Tongue (tissue), 2 donors: ENCODE results near the gene CLN3. TPM values are rescaled to one million over a fixed set of nuclear protein-coding genes. Genes with fewer than 3 reads are reported as not detected.
"Not testable (repeated sequence)": the region's sequence is repeated elsewhere in the genome, so short reads cannot be mapped to it uniquely, and the experiment has no call there.

Experiments used
- DNase-seq: peaks from one replicate; pipeline ENCODE4 v3.0.0-alpha.2; 2015
- total RNA-seq: library from RNA; depleted of rRNA; stranded (reverse); fragments of >200 nt; gene quantifications from one replicate; pipeline ENCODE4 v1.2.3, GENCODE V29; 2014

The CLN3 gene
- total RNA-seq, 1 donor from 2014 or later, result 14.5 TPM

GRCh38 chr16:28513484-28514181 is 21.8 kb upstream of the CLN3 start:
- DNase-seq, result no peak

GRCh38 chr16:28511801-28512789 is 20.2 kb upstream of the CLN3 start:
- no peak for DNase-seq

DNA sequence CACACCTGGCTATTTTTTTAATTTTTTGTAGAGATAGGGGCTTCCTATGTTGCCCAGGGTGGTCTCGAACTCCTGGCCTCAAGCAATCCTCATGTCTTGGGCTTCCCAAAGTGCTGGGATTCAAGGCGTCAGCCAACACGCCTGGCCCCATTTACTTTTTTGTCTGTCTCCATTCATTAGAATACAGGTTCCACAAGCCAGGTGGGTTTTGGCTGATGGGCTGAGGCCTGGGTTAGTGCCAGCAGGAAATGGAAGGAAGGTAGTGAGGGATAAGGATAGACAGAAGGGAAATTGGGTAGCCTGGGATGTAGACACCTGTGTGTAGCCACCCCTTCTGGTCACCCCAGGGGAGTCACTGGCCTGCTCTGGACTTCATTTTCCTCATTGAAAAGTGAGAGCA is 19.2 kb upstream of the CLN3 start:
- DNase-seq, result no peak

- no peak for DNase-seq
These were observed 13.7 kb upstream of the CLN3 start for GRCh38 chr16:28505489-28506137.

- no peak for DNase-seq
These were observed 13.0 kb upstream of the CLN3 start for GRCh38 chr16:28504707-28505404.

GRCh38 chr16:28503470-28504259 is 11.8 kb upstream of the CLN3 start:
- DNase-seq, result no peak

DNA sequence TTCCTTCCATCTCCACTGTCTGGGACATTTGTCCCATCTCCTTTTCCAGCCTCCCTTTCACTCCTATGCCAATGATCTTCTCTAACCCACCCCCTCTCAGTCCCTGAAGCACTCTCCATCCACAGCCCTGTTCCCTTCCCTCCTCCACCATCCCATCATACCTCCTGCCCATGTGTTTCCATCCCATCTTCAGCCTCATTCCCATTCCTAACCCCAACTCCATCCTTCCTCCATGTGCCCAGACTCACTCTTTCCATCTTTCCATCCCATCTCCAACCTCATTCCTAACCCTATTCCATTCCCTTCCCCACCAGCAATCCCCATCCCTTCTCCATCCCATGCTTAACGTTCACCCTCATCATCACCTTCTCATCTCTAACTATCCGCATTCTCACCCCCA is 10.4 kb upstream of the CLN3 start:
- DNase-seq, result no peak

- no peak for DNase-seq
These were observed 9.7 kb upstream of the CLN3 start for GRCh38 chr16:28501258-28502232.

DNA sequence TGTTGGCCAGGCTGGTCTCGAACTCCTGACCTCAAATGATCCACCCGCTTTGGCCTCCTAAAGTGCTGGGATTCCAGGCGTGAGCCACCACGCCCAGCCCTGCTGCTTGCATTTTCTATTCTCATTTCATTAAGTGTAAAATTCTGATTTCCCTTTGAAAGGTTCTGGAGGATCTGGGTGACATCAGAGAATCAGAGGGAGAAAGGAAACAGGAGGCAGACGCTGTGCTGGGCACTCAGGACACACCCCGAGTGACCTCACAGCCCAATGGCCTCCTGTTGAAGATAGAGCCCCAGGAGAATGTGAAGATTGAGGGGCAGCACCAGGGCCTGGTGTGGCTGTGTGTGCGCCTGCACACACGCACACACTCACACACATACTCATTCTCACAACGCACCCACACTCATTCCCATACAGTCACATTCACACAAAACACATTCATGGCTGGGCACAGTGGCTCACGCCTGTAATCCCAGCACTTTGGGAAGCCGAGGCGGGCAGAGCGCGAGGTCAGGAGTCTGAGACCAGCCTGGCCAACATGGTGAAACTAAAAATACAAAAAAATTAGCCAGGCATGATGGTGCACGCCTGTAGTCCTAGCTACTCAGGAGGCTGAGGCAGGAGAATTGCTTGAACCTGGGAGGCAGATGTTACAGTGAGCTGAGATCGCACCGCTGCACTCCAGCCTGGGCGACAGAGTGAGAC is 8.8 kb upstream of the CLN3 start:
- DNase-seq, result not testable (repeated sequence)

GRCh38 chr16:28499854-28500253 is 8.0 kb upstream of the CLN3 start:
- DNase-seq, result no peak

DNA sequence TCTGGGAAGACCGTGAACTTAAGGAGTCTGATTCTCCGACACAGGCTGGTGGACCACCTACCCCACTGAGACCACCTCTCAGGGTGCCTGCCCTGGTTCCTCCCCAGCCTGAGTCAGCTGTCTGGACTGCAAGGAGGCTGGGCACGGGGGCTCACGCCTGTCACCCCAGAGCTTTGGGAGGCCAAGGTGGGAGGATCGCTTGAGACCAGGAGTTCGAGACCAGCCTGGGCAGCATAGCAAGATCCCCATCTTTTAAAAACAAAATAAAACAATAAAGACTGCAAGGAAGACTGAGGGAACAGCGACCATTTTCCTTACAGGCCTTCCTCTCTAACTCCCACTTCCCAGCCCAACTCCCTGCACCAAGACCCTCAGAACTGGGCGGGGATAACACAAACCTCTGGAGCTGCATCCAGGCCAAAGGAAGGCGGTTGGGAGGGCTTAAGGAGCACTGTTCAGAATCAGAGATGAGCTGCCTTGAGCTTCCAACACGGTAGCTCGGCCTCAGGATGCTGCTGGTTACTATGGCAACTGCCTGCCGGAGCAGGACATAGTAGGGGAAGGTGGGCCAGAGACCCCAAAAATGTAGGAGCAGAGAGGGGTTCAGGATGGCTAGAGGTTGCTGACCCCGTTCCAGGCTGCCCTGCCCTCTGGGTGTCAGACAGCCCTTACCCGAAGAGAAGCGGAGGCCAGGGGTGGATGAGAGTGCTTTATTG is 7.0 kb upstream of the CLN3 start:
- no peak for DNase-seq

- no peak for DNase-seq
These were observed 6.2 kb upstream of the CLN3 start for GRCh38 chr16:28497861-28498599.

- DNase-seq, result no peak
These were observed 5.5 kb upstream of the CLN3 start for GRCh38 chr16:28497386-28497785.

- DNase-seq, result no peak
These were observed 5.0 kb upstream of the CLN3 start for GRCh38 chr16:28496844-28497243.

GRCh38 chr16:28495795-28496749 is 4.2 kb upstream of the CLN3 start:
- DNase-seq, result no peak

DNA sequence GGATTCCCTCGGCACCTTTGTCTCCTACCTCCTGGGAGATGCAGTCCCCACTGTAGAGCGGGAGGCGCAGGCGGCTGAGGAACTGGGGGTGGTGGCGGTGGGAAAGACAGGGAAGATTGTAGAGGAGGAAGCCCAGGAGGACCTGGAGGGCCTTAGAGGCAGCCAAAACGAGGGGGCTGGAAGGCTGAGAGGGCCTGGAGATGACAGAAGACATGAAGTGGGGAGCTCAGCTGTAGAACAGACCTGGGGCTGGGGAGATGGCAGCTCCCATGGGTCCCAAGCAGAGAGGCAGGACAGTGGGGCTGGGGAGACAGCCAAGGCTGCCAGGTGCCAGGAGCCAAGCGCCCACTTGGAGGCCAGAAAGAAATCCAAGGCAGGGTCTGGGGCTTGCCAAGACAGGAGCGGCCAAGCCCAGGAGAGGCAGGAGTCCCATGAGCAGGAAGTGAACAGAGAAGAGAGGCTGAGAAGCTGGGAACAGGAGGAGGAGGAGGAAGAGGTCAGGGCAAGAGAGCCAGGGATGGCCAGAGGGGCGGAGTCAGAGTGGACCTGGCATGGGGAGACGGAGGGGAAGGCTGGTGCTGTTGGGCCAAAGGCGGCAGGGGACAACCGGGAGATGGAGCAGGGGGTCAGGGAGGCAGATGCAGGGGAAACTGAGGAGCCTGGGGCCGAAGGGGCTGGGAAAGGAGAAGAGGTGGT is 3.4 kb upstream of the CLN3 start:
- no peak for DNase-seq
